Measurements from ENCODE around the gene KNOP1. TPM values are rescaled to one million over a fixed set of nuclear protein-coding genes. Genes with fewer than 3 reads are reported as not detected.

Gene KNOP1
- total RNA-seq, 2 experiments from 2014 or later: 27.8 to 28.6 TPM

GRCh38 chr16:19741354-19741753 lies 23.3 kb upstream of the KNOP1 start:
- Mint-ChIP-seq H3K4me1 (ENCODE audit: low read depth) (no peaks in the 10 kb centered on the region), H3K9me3 (no peaks in the 10 kb centered on the region), H3K27ac (no peak overlapping the region), H3K36me3 (ENCODE audit: low read depth) (no peaks in the 10 kb centered on the region), H3K27me3 (no peaks in the 10 kb centered on the region), H3K4me3 (no peak overlapping the region)
- ChIA-PET CTCF (no interaction called here), POLR2A (no interaction called here)
- TF ChIP-seq CTCF (IDR thresholded peaks at IDR 0.05): no peak
- ATAC-seq (no peak), DNase-seq (no peak)
- intact Hi-C loops (cut with micrococcal nuclease): no loop called here

- intact Hi-C loops (cut with micrococcal nuclease): no loop called here
- DNase-seq (no peak), ATAC-seq (no peak)
- Mint-ChIP-seq H3K27ac (no peak overlapping the region), H3K36me3 (ENCODE audit: low read depth) (no peaks in the 10 kb centered on the region), H3K27me3 (no peaks in the 10 kb centered on the region), H3K9me3 (no peaks in the 10 kb centered on the region), H3K4me3 (no peak overlapping the region), H3K4me1 (ENCODE audit: low read depth) (no peaks in the 10 kb centered on the region)
- TF ChIP-seq CTCF (IDR thresholded peaks at IDR 0.05): no peak
- ChIA-PET POLR2A (no interaction called here), CTCF (no interaction called here)
These were observed 19.4 kb upstream of the KNOP1 start for GRCh38 chr16:19737306-19738038.

GRCh38 chr16:19735074-19735867 lies 17.2 kb upstream of the KNOP1 start:
- no peak for DNase-seq
- Mint-ChIP-seq H3K36me3 (ENCODE audit: low read depth) (no peaks in the 10 kb centered on the region), H3K9me3 (no peaks in the 10 kb centered on the region), H3K27me3 (no peaks in the 10 kb centered on the region), H3K27ac (no peak overlapping the region), H3K4me3 (no peak overlapping the region), H3K4me1 (ENCODE audit: low read depth) (no peaks in the 10 kb centered on the region)
- POLR2A ChIA-PET: interaction anchor here (0.6 kb wide), 1 partner anchor 46 kb away, joined by 5 read pairs; no protein-coding TSS in a partner anchor
- CTCF ChIA-PET: interaction anchor here (1.1 kb wide), 1 partner anchor 151 kb away, joined by 3 read pairs; no protein-coding TSS in a partner anchor
- no peak for ATAC-seq
- no peak for TF ChIP-seq CTCF (IDR thresholded peaks at IDR 0.05)
- intact Hi-C loops (cut with micrococcal nuclease): no loop called here

GRCh38 chr16:19733551-19733950 lies 15.5 kb upstream of the KNOP1 start:
- no peaks in the 10 kb centered on the region for H3K36me3 Mint-ChIP-seq (ENCODE audit: low read depth)
- H3K27ac Mint-ChIP-seq: no peak overlapping the region
- H3K27me3 Mint-ChIP-seq: no peaks in the 10 kb centered on the region
- intact Hi-C loops (cut with micrococcal nuclease): no loop called here
- no peaks in the 10 kb centered on the region for H3K9me3 Mint-ChIP-seq
- H3K4me3 Mint-ChIP-seq: no peak overlapping the region
- no peaks in the 10 kb centered on the region for H3K4me1 Mint-ChIP-seq (ENCODE audit: low read depth)
- POLR2A ChIA-PET: no interaction called here
- CTCF ChIA-PET: no interaction called here
- no peak for ATAC-seq
- TF ChIP-seq CTCF (IDR thresholded peaks at IDR 0.05): no peak
- no peak for DNase-seq

- DNase-seq (no peak), ATAC-seq (no peak)
- CTCF ChIA-PET: no interaction called here
- H3K4me1 Mint-ChIP-seq (ENCODE audit: low read depth): no peaks in the 10 kb centered on the region
- POLR2A ChIA-PET: no interaction called here
- no peak overlapping the region for H3K27ac Mint-ChIP-seq
- no peak for TF ChIP-seq CTCF (IDR thresholded peaks at IDR 0.05)
- no peaks in the 10 kb centered on the region for H3K36me3 Mint-ChIP-seq (ENCODE audit: low read depth)
- intact Hi-C loops (cut with micrococcal nuclease): no loop called here
- no peaks in the 10 kb centered on the region for H3K27me3 Mint-ChIP-seq
- H3K4me3 Mint-ChIP-seq: no peak overlapping the region
- H3K9me3 Mint-ChIP-seq: no peaks in the 10 kb centered on the region
These were observed 10.6 kb upstream of the KNOP1 start for GRCh38 chr16:19728636-19728965.
